CD14-positive monocyte (primary cell): ENCODE data around the gene SETD3. TPM values are rescaled to one million over a fixed set of nuclear protein-coding genes. Genes with fewer than 3 reads are reported as not detected.
A peak's percentile ranks its signal among the peaks of the same experiment; 100 is the strongest.

Experiments used
- DNase-seq, 3 donors: peaks; one replicate each; pipeline ENCODE4 v3.0.0-alpha.2; 2011 to 2022
- H2AFZ ChIP-seq: 2 replicates; pipeline ENCODE4 v1.6.0; 2012; ENCODE audit warnings: mild to moderate bottlenecking, low read depth, low read length, inconsistent platforms; ENCODE audit not compliant: insufficient read depth, poor library complexity, severe bottlenecking
- H3K27ac ChIP-seq, 2 donors: 1 replicate in 1 of 2; 2 replicates in 1 of 2; pipeline ENCODE4 v1.5.1; 2012 to 2013; ENCODE audit warnings: low read length in 2 of 2, control low read depth in 1 of 2, inconsistent platforms in 1 of 2, low read depth in 1 of 2, mild to moderate bottlenecking in 1 of 2
- H3K27me3 ChIP-seq, 2 donors: one replicate each; pipeline versions ENCODE4 v1.6.0 to v1.6.1; 2011 to 2013; ENCODE audit warnings: low read length in 2 of 2; ENCODE audit not compliant: control insufficient read depth in 2 of 2, insufficient read depth in 2 of 2
- H3K36me3 ChIP-seq, 2 donors: replicated peaks in 1 of 2; 1 replicate in 1 of 2; 2 replicates in 1 of 2; pipeline versions ENCODE4 v1.5.1 to v1.6.1; 2012 to 2013; ENCODE audit warnings: low read length in 2 of 2, control low read depth in 1 of 2, inconsistent platforms in 1 of 2, mild to moderate bottlenecking in 1 of 2; ENCODE audit not compliant: insufficient read depth in 2 of 2, control insufficient read depth in 1 of 2
- H3K4me1 ChIP-seq, 2 donors: 1 replicate in 1 of 2; 2 replicates in 1 of 2; pipeline versions ENCODE4 v1.5.1 to v1.6.1; 2012 to 2013; ENCODE audit warnings: low read length in 2 of 2, control low read depth in 1 of 2, inconsistent platforms in 1 of 2, mild to moderate bottlenecking in 1 of 2, moderate library complexity in 1 of 2; ENCODE audit not compliant: insufficient read depth in 2 of 2, control insufficient read depth in 1 of 2
- H3K4me2 ChIP-seq: replicated peaks from 2 replicates; pipeline ENCODE3; 2012; ENCODE audit warnings: low read length, moderate library complexity, mild to moderate bottlenecking; ENCODE audit not compliant: poor library complexity, severe bottlenecking; ENCODE audit errors: extremely low read depth
- H3K4me3 ChIP-seq, 3 experiments: fragments of 200-600 bp in 1 of 3; sonication (generic) in 1 of 3; replicated peaks in 1 of 3; 1 replicate in 2 of 3; 2 replicates in 1 of 3; pipeline ENCODE4 v1.5.1; 2011 to 2013; ENCODE audit warnings: low read length in 3 of 3, mild to moderate bottlenecking in 3 of 3, control low read depth in 2 of 3, low read depth in 2 of 3, inconsistent platforms in 1 of 3, moderate library complexity in 1 of 3
- H3K79me2 ChIP-seq: 2 replicates; pipeline ENCODE4 v1.6.0; 2012; ENCODE audit warnings: mild to moderate bottlenecking, control low read depth, inconsistent platforms, low read length, moderate library complexity; ENCODE audit not compliant: insufficient read depth
- H3K9ac ChIP-seq: 2 replicates; pipeline ENCODE4 v1.6.0; 2017; ENCODE audit warnings: low read length, mild to moderate bottlenecking; ENCODE audit not compliant: insufficient read depth, poor library complexity, severe bottlenecking
- H3K9me3 ChIP-seq, 2 donors: replicated peaks in 1 of 2; 1 replicate in 1 of 2; 2 replicates in 1 of 2; pipeline versions ENCODE4 v1.5.1 to v1.6.1; 2012 to 2013; ENCODE audit warnings: low read length in 2 of 2, control low read depth in 1 of 2; ENCODE audit not compliant: control insufficient read depth in 1 of 2, insufficient read depth in 1 of 2
- H4K20me1 ChIP-seq: 2 replicates; pipeline ENCODE4 v1.6.0; 2012; ENCODE audit warnings: mild to moderate bottlenecking, low read length, control low read depth, moderate library complexity; ENCODE audit not compliant: insufficient read depth
- H3K27ac Mint-ChIP-seq, 7 donors: one replicate each; pipeline ENCODE4 v1.8.0; 2020; ENCODE audit warnings: mild to moderate bottlenecking in 7 of 7, mixed read lengths in 7 of 7, moderate library complexity in 6 of 7, inconsistent platforms in 2 of 7
- H3K27me3 Mint-ChIP-seq, 3 donors: one replicate each; pipeline ENCODE4 v1.8.0; 2021 to 2022; ENCODE audit warnings: low read depth in 3 of 3, mild to moderate bottlenecking in 3 of 3, mixed read lengths in 3 of 3, moderate library complexity in 3 of 3, inconsistent platforms in 1 of 3
- H3K36me3 Mint-ChIP-seq, 2 donors: one replicate each; pipeline ENCODE4 v1.8.0; 2020; ENCODE audit warnings: mixed read lengths in 2 of 2, inconsistent platforms in 1 of 2, mild to moderate bottlenecking in 1 of 2
- H3K4me1 Mint-ChIP-seq: one replicate; pipeline ENCODE4 v1.8.0; 2020; ENCODE audit warnings: mild to moderate bottlenecking, mixed read lengths
- H3K4me3 Mint-ChIP-seq, 2 donors: one replicate each; pipeline ENCODE4 v1.8.0; 2020; ENCODE audit warnings: mild to moderate bottlenecking in 2 of 2, mixed read lengths in 2 of 2, moderate library complexity in 1 of 2
- H3K9me3 Mint-ChIP-seq, 7 donors: one replicate each; pipeline ENCODE4 v1.8.0; 2020 to 2022; ENCODE audit warnings: mixed read lengths in 7 of 7, mild to moderate bottlenecking in 6 of 7, moderate library complexity in 6 of 7, inconsistent platforms in 2 of 7
- CTCF ChIP-seq: fragments of 200-600 bp; IDR thresholded peaks from one replicate; pipeline ENCODE4 v1.8.0; 2022; ENCODE audit warnings: antibody characterized with exemption, mild to moderate bottlenecking
- WGBS: methylation state at CpG from one replicate; pipeline ENCODE4 v1.1.5; 2013; ENCODE audit warnings: missing lambda C conversion rate; ENCODE audit not compliant: insufficient coverage; 5-methylcytosine and 5-hydroxymethylcytosine counted together
- intact Hi-C, 2 donors: fragments of 100-400 bp; cut with micrococcal nuclease; formaldehyde crosslinking; loops; one replicate each; pipeline versions ENCODE4 v1.15.0 to v1.15.1; 2023
- polyA plus RNA-seq, 3 donors: library from polyadenylated mRNA; depleted of rRNA in 1 of 3; unstranded in 2 of 3; stranded (reverse) in 1 of 3; fragments of 300-500 nt in 2 of 3; fragments of >200 nt in 1 of 3; fragmentation: Illumina TruSeq in 2 of 3; gene quantifications; 1 replicate in 2 of 3; 2 replicates in 1 of 3; pipeline ENCODE4 v1.2.3, GENCODE V29; 2012 to 2021

SETD3 gene
- polyA plus RNA-seq, 3 donors: 22.9 to 39.5 (median 38.7) TPM

- H3K4me2 ChIP-seq: no peak overlapping the region
- H3K4me3 ChIP-seq: no peak overlapping the region
- no peak overlapping the region for H3K9ac ChIP-seq
- H3K36me3 Mint-ChIP-seq: peaks cover 84 to 89% of the 10 kb centered on the region in 2 donors
- H3K79me2 ChIP-seq: no peaks in the 10 kb centered on the region
- no peak for TF ChIP-seq CTCF
- peaks cover 85 to 100% of the 10 kb centered on the region in 2 donors for H3K36me3 ChIP-seq
- no peak overlapping the region for H3K27ac ChIP-seq
- peak overlapping the region in 2 of 7 donors; percentile 7 to 50 for H3K27ac Mint-ChIP-seq
- H3K4me1 Mint-ChIP-seq: no peaks in the 10 kb centered on the region
- no peaks in the 10 kb centered on the region for H3K9me3 Mint-ChIP-seq
- WGBS: 93% methylated on average over 5 of the region's 8 CpGs
- H3K27me3 ChIP-seq: no peaks in the 10 kb centered on the region
- intact Hi-C loops: no loop called here
- no peak overlapping the region for H3K4me3 Mint-ChIP-seq
- H3K9me3 ChIP-seq: no peaks in the 10 kb centered on the region
- DNase-seq: no peak
- no peaks in the 10 kb centered on the region for H3K4me1 ChIP-seq
- no peaks in the 10 kb centered on the region for H3K27me3 Mint-ChIP-seq
- no peak overlapping the region for H2AFZ ChIP-seq
- H4K20me1 ChIP-seq: no peaks in the 10 kb centered on the region
Measured at GRCh38 chr14:99408286-99408970, 72.2 kb downstream of the SETD3 start.

- Histone ChIP-seq H3K4me2 (no peak overlapping the region), H3K27ac (no peak overlapping the region), H3K4me1 (no peaks in the 10 kb centered on the region), H3K79me2 (no peaks in the 10 kb centered on the region), H3K9me3 (no peaks in the 10 kb centered on the region), H3K4me3 (no peak overlapping the region), H3K27me3 (no peaks in the 10 kb centered on the region), H2AFZ (no peak overlapping the region), H3K9ac (no peak overlapping the region), H3K36me3 (peaks cover 87 to 100% of the 10 kb centered on the region in 2 donors), H4K20me1 (no peaks in the 10 kb centered on the region)
- H3K27ac Mint-ChIP-seq: peak overlapping the region in 3 of 7 donors; percentile 9 to 59 (median 51)
- H3K4me1 Mint-ChIP-seq: peaks cover 2% of the 10 kb centered on the region
- H3K9me3 Mint-ChIP-seq: no peaks in the 10 kb centered on the region
- peaks cover 84 to 89% of the 10 kb centered on the region in 2 donors for H3K36me3 Mint-ChIP-seq
- no peak overlapping the region for H3K4me3 Mint-ChIP-seq
- no peak for TF ChIP-seq CTCF
- WGBS: 93% methylated on average over 11 of the region's 11 CpGs
- no peaks in the 10 kb centered on the region for H3K27me3 Mint-ChIP-seq
- intact Hi-C loops: no loop called here
- DNase-seq: no peak
Measured at GRCh38 chr14:99407416-99407815, 73.2 kb downstream of the SETD3 start.
